Mucosa of descending colon (tissue), 3 donors: ENCODE data around the gene GNAZ. TPM values are rescaled to one million over a fixed set of nuclear protein-coding genes. Genes with fewer than 3 reads are reported as not detected.

ENCODE experiments used
- ATAC-seq: fragments of 200-7000 bp; cut with Tn5 transposase; one replicate; pipeline ENCODE4 v1.9.1; 2020; ENCODE audit warnings: mild to moderate bottlenecking, moderate library complexity
- DNase-seq, 3 donors: peaks; one replicate each; pipeline ENCODE4 v3.0.0-alpha.2; 2020
- H3K36me3 ChIP-seq: fragments of 200-600 bp; one replicate; pipeline ENCODE4 v1.8.0; 2021; ENCODE audit warnings: low read depth, mild to moderate bottlenecking
- H3K4me1 ChIP-seq: fragments of 200-600 bp; one replicate; pipeline ENCODE4 v1.8.0; 2021; ENCODE audit warnings: low read depth, mild to moderate bottlenecking
- H3K4me3 ChIP-seq: fragments of 200-600 bp; one replicate; pipeline ENCODE4 v1.8.0; 2021; ENCODE audit warnings: mild to moderate bottlenecking
- H3K9me3 ChIP-seq: fragments of 200-600 bp; one replicate; pipeline ENCODE4 v1.8.0; 2021; ENCODE audit warnings: mild to moderate bottlenecking
- CTCF ChIP-seq: fragments of 200-600 bp; IDR thresholded peaks from one replicate; pipeline ENCODE4 v1.8.0; 2022; ENCODE audit warnings: antibody characterized with exemption, mild to moderate bottlenecking
- intact Hi-C, 2 donors: fragments of 100-400 bp; cut with DNase I in 1 of 2; cut with micrococcal nuclease in 1 of 2; formaldehyde crosslinking; loops; one replicate each; pipeline versions ENCODE4 v1.11.0 to v1.11.1; 2022; cut with DNase I, micrococcal nuclease
- total RNA-seq, 3 donors: library from RNA; stranded (reverse); fragmentation: NEBNext Ultra II Directional in 2 of 3; extraction: Animal tissue kit (Norgen Biotek cat#: 25700) in 2 of 3; gene quantifications; one replicate each; pipeline versions ENCODE4 v1.2.1 to v1.2.4, GENCODE V29; 2021 to 2023
- donor health status: DM: no; HTN: no; CAD: no; lungs with moderate emphysema.
- donor health status: DM: no; HTN: no; CAD: no.
- donor health status: DM: no; HTN: yes; CAD: no.

Gene GNAZ
- total RNA-seq, 3 donors from 2014 or later: 0.96 to 25.1 (median 1.7) TPM

DNA sequence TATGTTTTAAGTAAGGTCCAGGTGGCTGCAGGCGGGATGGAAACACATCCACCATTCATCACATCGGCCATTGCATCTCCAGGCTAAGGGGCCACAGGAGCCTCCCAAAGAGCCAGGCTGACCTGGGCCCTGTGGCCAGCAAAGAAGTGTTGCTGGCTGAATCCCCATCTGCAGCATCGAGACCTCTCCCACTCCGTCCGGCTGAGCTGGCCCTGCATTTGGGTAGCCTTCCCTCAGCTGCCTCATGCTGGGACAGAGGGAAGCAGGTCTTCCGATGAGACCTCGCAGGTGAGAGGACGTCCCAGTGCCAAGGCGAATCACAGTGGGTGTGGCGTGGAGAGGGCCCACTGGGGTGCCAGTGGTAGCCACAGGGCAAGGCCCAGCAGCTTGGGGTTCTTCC lies 47.0 kb downstream of the GNAZ start:
- no peak overlapping the region for H3K4me3 ChIP-seq
- H3K4me1 ChIP-seq: no peaks in the 10 kb centered on the region
- intact Hi-C loops: no loop called here
- H3K9me3 ChIP-seq: no peaks in the 10 kb centered on the region
- DNase-seq (no peak), ATAC-seq (no peak)
- no peak for TF ChIP-seq CTCF
- no peaks in the 10 kb centered on the region for H3K36me3 ChIP-seq

- no peaks in the 10 kb centered on the region for H3K9me3 ChIP-seq
- no peak for ATAC-seq
- no peaks in the 10 kb centered on the region for H3K36me3 ChIP-seq
- no peaks in the 10 kb centered on the region for H3K4me1 ChIP-seq
- DNase-seq: no peak
- H3K4me3 ChIP-seq: no peak overlapping the region
- intact Hi-C loops: no loop called here
- TF ChIP-seq CTCF: no peak
Measured at GRCh38 chr22:23117891-23118646, 47.8 kb downstream of the GNAZ start.

DNA sequence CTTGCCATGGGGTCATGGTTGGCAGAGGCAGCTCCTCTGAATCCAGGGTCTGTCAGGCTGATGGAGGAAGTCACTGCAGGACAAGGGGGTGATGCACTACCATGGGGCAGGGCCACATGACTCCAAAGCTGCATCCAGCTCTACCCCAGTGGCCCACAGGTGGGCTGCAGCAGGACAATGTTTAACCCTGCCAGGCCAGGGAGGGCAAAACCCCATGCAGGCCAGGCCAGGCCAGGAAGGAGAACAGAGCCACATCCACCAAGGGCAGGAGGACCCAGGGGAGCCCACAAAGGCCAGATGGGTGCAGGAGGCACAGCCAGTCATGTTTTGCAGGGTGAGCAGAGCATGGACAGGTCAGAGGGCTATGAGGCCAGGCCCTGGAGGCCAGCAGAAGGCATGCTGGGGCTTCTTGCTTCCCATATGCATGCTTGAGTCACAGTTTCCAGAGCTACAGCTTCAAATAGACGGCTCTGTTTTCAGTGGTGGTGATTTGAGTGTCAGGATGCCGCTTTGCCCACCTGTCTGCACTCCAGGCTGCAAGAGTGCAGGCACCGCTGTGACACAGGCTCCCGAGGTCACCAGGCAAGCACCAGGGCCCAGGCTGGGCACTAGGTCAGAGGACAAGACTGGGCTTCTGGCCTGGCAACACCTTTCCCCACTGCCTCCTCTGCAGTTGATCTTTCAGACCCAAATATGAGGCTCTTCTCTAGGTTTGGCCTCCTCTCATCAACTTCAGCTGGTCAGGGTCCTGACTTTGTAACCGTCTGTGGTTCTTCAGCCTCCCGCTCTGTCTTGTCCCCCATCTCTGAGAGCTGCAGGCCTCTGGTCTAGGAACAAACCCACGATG lies 48.6 kb downstream of the GNAZ start:
- no peaks in the 10 kb centered on the region for H3K4me1 ChIP-seq
- ATAC-seq (no peak), DNase-seq (no peak)
- intact Hi-C loops: no loop called here
- H3K36me3 ChIP-seq: no peaks in the 10 kb centered on the region
- no peak for TF ChIP-seq CTCF
- H3K9me3 ChIP-seq: no peaks in the 10 kb centered on the region
- no peak overlapping the region for H3K4me3 ChIP-seq

DNA sequence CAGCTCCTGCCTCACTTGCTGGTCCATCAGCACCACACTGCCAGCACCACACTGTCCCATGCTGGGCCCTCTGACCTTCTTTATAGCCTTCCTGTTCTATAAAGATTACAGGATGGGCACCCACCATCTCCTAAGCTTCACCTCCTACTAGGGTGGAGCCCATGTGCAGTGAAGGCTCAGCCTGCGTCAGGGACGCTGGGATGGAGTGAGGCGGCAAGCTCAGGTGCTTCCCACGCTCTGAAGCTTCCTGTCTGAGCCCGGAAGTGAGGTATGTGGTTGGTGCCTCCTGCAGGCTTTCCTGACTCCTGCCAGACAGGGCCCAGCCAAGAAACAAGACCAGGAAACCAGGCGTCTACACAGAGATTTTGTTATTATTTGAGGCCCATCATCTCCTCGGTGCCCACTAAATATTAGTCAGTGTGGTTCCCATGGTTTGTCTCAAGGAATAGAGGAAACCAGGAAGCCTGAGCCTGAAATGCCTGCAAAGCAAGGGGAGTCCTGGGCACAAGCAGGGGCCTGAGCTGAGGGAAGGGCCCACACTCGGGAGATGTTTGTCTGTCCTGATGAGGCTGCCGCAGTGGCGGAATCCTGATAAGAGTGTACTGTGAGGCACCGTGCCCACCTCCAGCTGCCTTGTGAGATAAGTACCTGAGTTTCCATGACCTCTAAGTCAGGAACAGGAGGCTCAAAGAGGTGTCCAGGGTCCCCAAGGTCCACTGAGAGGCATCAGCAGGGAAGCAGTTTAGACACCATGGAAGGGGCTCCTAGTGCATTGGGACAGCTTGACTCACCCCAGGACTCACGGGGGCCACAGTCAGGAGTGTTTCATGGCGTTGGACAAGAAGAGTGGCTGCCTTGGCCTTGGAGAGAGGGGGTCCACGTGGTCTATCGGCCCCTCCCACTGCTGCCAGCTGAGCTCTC lies 49.4 kb downstream of the GNAZ start:
- Histone ChIP-seq H3K36me3 (no peaks in the 10 kb centered on the region), H3K4me1 (no peaks in the 10 kb centered on the region), H3K4me3 (no peak overlapping the region), H3K9me3 (no peaks in the 10 kb centered on the region)
- no peak for DNase-seq
- no peak for TF ChIP-seq CTCF
- intact Hi-C loops: loop anchor here in 1 of 2 donors (10.0 kb wide), 1 partner anchor 155 kb away; no protein-coding TSS in a partner anchor
- ATAC-seq: peak; percentile 47

- intact Hi-C loops: loop anchor here in 1 of 2 donors (10.0 kb wide), 1 partner anchor 156 kb away; no protein-coding TSS in a partner anchor
Measured at GRCh38 chr22:23120415-23120899, 50.1 kb downstream of the GNAZ start.

More at GRCh38 chr22:23120415-23120899, 50.1 kb downstream of the GNAZ start:
- ATAC-seq (no peak), DNase-seq (no peak)
- H3K36me3 ChIP-seq: no peaks in the 10 kb centered on the region
- H3K4me3 ChIP-seq: no peak overlapping the region
- no peaks in the 10 kb centered on the region for H3K4me1 ChIP-seq
- TF ChIP-seq CTCF: no peak
- no peaks in the 10 kb centered on the region for H3K9me3 ChIP-seq
